HG03095 (cell line): ENCODE data around the gene SGO2.
A peak's percentile ranks its signal among the peaks of the same experiment; 100 is the strongest.

Experiments used
- ATAC-seq: cut with Tn5 transposase; IDR thresholded peaks from one replicate; pipeline ENCODE4 v1.9.1; 2021; ENCODE audit warnings: moderate library complexity; ENCODE audit not compliant: unreplicated experiment

Gene SGO2

DNA sequence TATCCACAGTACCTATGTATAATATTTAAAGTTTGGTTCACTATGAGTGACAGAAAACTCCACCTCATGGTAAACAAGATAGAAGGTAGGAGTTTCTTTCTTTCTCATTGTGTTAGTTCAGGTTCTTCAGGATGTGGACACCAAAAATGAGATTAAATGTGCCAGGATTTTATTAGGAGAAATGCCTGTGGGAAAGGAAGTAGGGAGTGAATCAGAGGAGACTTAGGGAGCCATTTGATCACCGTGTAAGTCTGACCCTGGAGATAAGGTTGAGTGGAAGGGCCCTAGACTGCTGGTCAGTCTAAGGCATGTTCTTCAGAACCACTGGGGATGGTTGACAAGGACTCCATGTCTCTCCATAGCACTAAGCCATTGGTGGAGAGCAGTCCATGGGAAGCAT lies 67.9 kb downstream of the SGO2 start:
- no peak for ATAC-seq

DNA sequence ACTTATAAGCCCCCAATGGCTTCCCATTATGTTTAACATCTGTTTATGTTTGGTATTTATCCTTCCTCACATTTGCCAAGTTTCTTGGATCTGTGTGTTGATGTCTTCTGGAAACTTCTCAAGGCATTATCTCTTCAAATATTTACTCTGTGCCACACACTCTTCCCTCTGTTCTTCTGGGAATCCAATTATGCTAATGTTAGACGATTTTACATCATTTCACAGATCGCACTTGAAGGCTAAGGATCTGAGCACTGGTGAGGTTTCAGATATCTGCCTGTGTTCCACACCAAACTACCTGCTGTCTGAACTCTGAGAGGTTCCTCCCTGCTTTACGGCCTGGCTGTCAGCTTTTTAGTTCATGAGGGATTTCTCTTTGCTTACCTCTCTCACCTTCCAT lies 69.9 kb downstream of the SGO2 start:
- ATAC-seq = no peak

DNA sequence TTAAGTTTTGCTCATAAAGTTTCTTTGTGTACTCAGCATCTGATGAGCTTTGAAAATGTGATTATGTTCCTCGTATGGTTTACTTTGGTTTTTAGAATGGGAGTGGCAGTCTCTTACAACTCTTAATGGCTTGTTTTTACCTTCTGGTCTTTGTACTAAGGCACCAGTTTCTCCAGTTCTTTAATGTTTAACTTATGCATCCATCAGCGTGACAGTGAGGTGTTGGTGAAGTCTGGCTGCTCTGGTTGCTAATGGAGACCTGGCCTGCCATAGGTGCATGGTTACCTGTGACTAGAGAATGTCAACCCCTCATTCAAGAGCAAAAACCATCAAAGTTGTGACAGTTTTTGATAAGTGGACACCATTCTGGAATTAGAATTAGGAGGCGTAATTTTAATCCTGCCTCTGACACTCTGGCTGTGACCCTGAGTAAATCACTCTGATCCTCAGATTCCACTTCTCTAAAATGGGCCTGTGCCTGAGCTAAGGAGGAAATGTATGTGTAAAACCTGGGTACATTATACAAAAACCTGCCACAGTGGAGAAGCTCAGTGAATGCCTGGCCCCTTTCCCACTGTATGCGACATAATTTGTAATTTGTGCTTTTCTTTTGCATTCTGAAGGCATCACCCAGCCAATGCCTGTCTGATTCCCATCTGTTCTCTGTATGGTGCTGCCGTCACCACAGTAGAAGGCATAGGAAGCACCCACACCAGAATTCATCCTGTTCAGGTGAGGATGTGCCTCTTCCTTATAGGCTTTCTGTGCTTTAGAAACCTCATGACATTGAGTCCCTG lies 71.0 kb downstream of the SGO2 start:
- ATAC-seq = no peak

DNA sequence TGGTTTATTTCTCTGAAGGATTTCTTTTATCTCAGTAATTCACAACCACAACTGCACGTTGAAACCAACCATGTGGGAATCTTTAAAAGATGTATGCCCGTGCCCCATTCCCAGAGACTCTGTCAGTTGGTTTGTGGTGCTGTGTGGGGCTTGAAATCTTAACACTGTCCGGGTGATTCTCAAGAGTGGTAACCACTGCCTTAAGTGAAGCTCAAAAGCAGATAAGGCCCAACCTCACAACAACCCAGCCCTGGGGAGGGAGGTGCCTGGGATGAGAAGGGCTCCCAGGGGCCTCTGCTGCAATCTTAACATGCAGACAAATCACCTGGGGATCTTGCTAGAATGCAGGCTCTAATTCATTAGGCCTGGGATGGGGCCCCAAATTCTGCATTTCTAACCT lies 73.2 kb downstream of the SGO2 start:
- ATAC-seq = no peak

DNA sequence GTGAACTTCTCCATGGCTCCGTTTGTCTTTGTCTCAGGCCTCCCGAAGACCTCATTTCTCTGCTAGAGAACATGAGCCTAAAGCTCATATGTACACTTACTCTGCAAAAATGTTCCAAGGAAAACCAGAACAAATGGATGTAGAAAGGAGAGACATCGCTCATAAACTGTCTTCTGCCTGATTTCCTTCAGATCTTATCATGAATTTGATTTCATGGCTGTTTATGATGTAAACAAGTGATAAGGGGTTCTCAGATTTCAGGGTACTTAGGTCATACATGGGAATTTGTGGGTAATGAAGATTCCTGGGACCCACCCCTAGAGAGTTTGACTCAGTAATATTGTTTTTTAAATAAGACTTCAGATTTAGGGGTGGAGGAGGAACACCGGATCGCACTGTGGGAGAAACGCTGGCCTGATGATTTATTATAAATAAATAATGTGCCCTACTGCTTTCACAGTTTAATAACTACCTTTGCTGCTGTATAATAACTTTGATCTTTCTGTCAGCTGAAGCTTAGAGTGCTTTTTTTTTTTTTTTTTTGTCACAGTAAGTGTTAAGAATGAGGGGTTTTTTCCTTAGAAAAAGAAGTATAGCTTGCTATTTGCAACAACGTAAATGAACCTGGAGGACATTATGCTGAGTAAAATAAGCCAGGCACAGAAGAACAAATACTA lies 74.7 kb downstream of the SGO2 start:
- ATAC-seq = no peak

DNA sequence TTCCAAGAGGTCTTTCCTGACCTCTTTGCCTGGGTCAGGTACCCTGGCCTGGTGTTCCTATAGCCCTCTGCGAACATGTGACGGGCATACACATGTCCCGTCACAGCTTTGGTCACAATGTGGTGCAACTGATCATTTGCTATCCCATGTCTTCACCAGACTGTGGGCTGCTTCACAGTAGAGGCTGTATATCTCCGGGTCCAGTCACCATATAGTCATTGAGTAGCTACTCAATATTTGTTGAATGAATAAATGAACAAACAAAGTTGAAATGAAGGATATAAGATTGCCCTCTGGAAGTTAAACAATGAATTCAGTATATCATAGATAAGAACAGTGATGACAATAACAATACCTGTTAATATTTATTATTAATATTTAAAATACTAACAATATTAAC lies 76.6 kb downstream of the SGO2 start:
- ATAC-seq = no peak

DNA sequence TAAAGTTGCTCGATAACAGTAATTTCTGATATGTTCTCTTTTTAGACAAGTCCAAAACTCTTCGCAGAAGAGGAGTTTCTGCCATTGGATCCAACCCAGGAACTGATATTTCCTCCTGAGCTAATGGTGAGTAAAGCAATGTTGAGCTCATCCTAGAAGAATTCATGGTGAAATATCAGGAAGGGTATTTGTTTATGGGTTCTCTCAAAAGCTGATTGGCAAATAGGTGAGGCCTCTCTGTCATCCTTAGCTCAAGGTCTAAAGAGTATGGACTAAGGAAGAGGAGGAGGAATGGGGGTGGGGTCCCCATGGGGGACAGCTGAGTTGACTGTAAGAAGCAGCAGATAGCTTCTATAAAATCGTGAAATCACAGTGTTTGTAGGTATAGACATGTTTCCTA lies 78.0 kb downstream of the SGO2 start:
- no peak for ATAC-seq

DNA sequence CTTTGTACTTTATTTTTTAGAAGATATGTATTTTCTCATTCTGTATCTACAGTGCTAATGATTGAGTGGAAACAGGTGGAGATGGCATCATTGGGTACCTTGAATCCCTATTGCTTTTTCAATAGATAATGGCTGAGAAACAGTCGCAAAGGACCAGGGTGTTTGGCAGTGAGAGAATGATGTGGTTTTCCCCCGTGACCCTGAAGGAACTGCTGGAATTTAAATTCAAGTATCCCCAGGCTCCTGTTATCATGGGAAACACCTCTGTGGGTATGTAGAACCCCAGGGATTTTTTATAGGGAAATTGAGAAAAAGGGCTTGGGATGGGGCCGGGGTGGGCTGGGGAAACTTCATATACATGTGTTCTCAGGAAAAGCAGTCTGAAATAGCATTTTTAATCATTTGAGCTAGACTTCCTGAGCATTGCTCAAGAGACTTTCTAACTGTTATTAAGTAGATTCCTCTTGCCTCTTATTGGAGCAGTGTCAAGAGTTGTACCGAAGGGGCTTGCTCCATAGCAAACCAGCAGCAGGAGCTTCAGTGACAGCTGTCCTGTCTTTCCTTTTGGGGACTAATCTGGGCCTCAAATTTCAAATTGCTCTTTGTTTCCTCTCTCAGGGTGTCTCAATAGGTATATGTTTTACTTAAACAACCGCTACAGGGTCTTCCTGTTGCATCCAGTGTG lies 78.7 kb downstream of the SGO2 start:
- ATAC-seq = no peak

DNA sequence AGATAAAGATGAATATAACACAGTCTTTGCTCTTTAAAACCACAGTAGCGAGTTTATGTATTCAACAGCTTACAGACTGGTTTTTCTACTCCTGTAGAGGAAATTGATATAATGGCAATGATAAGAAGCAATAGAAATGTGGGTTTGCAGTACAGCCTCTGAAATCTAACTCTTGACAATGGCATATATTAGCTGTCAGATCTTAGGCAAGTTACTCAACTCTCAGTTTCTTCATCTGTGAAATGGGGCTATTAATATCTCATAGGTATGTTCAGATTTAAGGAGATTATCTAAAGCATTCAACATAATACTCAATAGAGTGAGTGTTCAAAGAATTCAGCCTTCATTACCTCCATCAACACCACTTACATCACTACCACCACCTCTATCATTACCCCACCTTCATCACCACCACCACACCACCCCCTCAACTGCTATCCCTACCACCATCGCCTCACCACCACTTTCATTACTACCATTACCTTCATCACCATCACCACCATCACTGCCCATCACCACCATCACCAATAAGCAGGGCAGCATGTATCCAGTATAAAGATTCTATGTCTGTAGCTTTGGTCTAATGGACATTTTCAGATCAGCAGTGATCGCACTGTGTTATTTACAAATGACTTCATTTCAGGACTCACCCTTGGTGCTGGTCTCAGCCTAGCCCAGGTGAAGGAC lies 82.5 kb downstream of the SGO2 start:
- no peak for ATAC-seq

DNA sequence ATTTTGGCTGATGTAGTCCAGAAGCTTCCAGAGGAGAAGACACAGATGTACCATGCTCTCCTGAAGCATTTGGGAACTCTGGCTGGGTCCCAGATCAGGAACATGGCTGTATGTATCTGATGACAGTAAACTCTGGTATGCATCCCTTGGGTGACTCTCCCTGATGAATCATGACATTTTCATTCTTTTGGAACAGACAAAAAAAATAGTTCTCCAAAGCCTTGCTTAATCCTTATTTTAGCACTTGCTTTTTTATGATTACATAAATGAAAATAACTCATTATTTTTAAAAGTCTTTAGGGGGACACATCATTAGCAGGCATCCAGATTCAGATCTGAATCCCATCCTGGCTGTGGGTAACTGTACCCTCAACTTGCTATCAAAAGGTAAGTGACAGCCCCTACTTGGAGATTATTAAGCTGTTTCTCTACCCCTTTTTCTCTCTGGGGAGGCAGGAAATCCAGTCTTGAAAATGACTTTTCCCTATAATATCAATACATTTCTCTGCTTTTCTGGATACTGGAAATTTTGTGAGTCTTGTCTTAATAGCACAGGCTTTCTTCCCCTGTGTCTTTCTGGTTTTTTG lies 83.1 kb downstream of the SGO2 start:
- no peak for ATAC-seq

DNA sequence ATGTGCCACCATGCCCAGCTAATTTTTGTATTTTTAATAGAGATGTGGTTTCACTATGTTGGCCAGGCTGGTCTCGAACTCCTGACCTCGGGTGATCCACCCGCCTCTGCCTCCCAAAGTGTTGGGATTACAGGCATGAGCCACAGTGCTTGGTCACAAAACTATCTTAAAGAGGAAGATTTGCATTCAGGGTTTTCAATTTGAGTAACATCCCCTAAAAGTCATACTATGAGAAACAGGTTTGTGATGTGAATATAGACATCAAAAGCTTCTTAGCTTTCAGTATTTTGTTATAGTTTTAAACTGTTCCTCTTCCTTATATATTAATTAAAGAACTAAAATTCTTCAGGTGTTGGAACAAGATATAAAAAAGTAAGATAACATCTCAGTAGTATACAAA lies 84.2 kb downstream of the SGO2 start:
- peak; percentile 55 for ATAC-seq

DNA sequence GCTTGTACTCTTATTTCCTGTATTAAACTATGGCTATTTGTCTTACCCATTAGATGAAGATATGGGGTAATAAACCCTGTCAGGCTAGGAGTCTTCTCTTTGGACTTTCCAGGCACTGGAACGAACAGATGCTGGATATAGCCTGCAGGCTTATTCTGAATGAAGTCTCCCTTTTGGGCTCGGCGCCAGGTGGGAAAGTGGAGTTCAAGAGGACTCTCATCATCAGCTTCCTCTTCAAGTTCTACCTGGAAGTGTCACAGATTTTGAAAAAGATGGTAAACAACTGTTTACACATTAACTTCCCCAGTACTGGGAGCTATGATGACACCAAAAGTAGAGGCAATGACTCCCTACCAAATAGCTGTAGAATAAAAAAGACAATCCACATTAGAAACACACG lies 87.7 kb downstream of the SGO2 start:
- no peak for ATAC-seq

DNA sequence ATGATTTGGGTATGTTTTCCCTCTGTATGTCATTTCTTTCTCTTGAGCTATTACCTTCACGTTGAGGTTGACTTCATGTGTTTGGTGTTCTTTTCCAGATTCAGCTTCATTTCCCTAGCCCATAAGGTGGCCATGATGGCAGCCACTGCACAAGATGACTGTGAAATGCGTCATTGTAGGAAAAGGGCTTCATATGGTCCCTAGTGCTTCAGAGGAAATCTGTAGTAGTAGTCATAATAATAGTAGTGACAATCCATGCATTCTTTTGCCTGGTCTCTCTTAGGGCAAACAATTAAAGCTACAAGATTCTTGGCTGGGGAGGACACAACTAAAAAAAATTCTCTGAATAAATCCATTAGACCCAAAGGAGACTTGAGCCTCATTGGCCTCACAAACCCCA lies 88.2 kb downstream of the SGO2 start:
- ATAC-seq = no peak

DNA sequence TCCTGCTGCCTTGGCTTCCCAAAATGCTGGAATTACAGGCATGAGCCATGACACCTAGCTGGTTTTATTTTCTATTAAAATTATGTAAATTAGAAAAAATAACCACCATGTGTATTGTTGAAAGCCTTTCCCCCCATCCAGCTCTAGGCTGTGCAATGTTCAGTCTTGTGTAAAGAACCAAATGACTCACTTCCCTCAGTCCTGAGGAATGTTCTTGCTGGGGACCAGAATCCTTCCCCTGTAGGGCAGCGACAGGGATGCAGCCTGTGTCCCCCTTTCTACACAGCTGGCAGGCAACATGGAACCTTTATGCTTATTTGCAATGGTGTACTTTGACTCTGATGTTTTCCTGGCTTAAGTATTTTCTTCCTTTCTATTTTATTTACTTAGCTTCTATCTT lies 89.2 kb downstream of the SGO2 start:
- ATAC-seq = no peak

DNA sequence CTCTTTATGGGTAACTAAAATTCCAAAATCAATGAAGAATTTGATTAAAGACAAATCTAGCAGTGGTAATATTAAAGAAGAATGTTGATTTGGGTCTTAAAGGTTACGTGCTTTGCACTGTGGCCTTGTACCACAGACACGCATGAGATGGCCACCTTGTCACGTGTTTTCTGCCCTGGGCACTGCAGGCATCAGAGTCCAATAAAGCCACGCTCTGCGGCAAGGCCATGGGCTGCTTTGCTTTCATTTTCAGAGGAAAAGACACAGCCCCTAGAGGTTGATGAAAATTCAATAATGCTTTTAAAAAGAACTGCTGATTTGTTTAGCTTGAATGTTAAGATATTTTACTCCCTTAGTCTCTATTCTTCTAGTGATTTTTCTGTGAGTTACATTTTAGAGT lies 90.2 kb downstream of the SGO2 start:
- no peak for ATAC-seq

DNA sequence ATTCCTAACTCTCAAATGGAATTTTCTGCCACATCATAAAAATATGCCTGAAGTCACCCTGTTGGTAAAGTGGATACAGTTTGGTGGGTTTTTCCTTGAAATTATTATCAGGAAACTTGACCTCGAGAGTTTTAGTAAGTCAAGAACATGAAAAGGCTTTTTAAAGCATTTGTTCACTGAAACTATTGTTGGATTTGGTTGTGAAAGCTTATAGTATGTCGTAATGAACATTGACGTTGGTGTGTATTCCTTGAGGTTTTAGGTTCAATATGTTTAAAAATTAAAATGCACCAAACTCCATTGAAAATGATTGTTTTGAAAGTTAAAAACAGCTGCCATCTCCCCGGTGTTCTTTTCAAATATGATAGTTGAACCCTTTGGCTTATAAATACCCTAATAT lies 90.6 kb downstream of the SGO2 start:
- no peak for ATAC-seq

DNA sequence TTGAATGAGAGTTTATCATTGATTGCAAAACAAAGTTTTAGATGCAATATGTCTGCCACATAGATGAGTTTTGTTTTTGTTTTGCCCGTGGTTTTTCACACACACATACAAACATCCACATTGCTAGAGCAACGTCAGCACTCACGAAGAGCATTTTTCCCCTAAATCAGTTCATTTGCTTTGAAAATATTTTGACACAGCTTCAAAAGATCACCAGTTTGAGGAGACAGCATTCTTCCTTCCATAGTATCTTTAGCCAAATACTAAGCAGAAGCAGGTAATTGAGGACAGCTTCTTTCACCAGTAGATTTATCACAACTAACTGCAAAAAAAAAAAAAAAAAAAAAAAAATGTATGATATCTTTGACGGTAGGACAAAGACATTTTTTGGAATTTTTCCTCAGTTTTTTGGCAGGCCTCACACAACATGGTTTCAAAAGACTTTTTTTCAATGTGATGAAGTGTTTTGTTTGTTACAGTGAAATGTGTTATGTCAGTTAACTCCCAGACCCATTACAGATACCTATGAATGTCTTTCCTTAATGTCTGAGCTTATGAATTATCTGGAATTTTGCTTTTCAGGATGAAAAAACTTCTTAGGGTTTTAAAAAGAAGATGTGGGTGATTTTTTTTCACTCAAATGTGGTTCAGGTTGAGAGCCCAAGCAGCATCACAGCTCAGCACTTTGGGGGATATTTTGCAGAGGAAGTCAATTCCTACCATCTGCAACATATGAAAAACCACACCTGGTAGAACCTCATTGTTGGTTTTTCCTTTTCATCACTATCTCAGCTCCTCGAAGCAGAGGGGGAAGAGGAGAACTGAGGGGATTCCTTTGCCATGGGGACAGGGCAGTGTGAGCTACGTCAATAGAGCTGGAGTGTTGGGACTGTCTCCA lies 91.4 kb downstream of the SGO2 start:
- no peak for ATAC-seq

DNA sequence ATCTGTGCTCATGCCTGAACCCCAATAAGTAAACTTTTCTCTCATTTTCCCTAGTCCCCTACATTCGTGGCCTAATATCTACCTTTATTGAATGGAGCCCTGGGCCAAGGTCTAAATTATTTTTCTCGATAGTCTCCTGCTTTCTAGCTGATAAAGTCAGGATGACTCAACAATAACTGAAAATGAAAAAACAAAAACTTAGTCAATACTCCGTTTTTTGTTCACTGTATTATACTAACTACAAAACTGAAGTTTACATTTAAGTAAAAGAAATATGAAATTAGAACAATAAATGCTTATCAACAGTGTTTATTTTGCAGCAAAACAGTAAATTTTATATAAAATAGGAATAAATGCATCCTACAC lies 92.0 kb downstream of the SGO2 start:
- ATAC-seq = no peak

DNA sequence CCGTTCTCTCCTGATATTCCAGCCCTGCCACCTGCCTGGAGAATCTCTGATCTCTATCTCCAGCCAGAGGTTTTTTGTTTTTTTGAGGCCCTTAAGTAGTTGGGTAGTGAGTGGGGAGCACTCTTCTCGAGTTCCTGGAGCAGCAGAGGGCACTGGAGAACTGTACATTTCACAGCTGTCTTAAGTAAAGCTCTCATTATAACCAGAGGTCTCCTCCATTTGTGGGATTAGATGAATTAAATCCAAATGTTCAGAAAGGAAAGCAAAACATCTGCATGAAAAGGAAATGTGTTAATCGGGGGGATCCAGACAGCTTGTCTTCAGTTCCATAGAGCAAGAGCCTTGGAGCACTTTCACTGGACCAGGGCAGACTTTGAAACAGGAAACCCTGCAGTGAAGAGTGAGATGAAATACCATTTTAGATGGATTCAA lies 92.6 kb downstream of the SGO2 start:
- ATAC-seq = no peak

DNA sequence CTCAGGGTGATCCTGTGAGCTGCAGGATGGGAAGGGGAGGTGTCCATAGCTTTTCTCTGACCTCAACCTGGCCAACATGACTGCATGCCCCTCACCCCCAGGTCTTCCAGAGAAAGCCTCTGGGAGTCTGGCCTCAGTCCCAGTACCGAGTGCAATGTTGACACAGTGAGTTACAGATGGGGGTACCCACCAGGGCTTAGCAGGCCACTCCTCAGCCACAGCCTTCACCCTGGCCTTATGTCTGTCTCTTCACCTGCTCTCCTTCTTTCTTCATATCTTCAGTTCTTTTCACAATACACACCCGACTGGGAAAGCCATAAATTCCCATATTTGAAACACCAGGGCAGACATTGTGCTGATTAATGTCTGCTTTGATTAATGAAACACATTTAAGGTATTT lies 93.3 kb downstream of the SGO2 start:
- ATAC-seq = no peak
